CD4-positive, alpha-beta T cell treated with Interleukin-21 for 1 hour (primary cell): Measurements from ENCODE around the gene BRWD1.
A peak's percentile ranks its signal among the peaks of the same experiment; 100 is the strongest.

ENCODE experiments used
- DNase-seq: peaks from one replicate; pipeline ENCODE4 v3.0.0-alpha.2; 2020

Gene BRWD1

DNA sequence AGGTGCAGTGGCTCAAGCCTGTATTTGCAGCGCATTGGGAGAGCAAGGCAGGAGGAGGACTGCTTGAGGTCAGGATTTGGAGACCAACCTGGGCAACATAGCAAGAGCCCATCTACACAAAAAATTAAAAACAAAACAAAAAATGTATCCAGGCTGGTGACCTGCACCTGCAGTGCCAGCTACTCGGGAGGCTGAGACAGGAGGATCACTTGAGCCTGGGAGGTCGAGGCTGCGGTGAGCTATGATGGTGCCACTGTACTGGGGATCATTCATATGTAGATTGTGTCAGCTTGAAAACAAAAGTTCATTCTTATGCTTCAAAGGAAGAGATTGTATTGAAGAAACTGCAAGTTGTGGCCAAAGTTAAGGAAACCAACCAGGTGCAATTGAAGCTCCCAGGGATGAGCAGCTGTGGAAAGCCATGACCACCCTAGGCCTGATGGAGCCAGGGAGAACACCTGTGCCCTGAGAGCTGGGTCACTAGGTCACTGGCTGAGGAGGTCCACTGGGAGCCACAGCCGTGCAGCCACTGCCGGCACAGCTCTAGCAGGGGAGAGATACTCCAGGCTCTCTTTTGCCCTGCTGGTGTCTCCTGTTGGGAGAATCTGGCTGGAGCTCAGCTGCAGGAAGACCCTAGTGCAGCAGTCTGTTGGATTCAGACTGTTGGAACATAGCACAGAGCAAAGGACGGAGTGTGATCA, 13.3 kb upstream of the BRWD1 start:
- no peak for DNase-seq

- no peak for DNase-seq
Measured at GRCh38 chr21:39325458-39325857, 12.0 kb upstream of the BRWD1 start.

DNA sequence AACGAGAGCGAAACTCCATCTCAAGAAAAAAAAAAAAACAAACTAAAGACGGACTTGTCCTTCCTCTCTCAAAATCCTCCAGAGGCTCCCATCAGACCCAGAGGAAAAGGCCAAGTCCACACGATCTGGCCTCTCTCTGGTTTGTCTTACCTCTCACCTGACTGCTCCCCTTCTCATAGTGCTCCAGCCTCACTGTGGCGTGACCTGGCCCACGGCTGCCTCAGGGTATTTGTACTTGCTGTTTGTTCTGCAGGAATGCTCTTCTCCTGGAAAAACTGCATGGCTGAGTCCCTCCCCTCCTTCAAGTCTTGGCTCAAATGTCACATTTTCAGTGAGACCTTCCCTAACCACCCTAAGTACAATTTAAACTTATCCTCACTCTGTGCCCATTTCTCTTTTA, 8.0 kb upstream of the BRWD1 start:
- DNase-seq: no peak

GRCh38 chr21:39319814-39320332, 6.4 kb upstream of the BRWD1 start:
- no peak for DNase-seq

GRCh38 chr21:39319251-39319756, 5.9 kb upstream of the BRWD1 start:
- no peak for DNase-seq

DNA sequence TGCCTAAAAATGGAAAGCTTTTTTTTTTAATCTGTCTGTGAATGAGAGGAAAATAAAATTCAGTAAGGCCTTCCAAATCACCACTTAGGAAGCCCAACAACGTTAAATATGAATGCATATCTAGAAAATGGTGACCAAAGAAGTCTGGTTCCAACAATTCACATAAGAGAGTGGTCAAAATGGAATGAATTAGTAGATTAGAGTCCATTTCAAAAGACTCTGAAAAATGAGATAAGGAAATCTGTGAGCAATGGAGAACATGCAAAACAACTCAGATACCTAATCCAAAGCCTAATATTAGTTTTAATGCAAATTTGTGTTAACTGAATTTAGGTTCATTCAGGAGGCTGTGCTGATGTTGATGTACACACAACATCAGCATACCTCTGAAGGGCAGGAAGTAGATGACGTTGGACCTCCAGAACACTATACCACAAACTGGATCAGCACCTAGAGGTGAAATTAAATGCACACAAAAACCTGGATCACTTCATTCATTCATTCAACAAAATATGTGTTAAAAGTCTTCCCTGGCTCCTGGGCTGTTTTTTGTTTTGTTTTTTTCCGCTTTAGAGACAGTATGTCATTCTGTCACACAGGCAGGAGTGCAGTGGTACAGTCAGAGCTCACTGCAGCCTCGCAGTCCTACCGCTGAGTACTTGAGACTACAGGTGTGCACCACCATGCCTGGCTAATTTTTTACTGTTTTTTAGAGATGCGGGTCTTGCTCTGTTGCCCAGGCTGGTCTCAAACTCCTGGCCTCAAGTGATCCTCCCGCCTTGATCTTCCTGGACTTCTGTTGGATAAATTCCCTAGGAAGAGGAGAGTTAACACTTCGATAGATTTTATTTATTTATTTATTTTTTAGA, 4.9 kb upstream of the BRWD1 start:
- no peak for DNase-seq

GRCh38 chr21:39317134-39318090, 4.0 kb upstream of the BRWD1 start:
- DNase-seq: no peak

DNA sequence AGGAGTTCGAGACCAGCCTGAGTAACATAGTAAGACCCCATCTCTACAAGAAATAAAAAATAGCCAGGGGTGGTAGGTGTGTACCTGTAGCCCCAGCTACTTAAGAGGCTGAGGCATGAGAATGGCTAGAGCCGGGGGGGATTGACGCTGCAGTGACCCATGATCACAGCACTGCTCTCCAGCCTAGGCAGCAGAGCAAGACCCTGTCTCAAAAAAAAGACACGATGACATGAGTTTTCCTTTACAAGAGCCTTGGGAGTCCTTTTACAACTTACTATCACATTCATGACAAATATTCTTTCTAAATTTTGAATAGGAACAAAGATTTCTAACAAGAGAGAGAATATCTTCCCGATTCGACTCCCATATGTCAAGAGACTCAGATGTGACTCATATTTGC, 3.3 kb upstream of the BRWD1 start:
- no peak for DNase-seq

DNA sequence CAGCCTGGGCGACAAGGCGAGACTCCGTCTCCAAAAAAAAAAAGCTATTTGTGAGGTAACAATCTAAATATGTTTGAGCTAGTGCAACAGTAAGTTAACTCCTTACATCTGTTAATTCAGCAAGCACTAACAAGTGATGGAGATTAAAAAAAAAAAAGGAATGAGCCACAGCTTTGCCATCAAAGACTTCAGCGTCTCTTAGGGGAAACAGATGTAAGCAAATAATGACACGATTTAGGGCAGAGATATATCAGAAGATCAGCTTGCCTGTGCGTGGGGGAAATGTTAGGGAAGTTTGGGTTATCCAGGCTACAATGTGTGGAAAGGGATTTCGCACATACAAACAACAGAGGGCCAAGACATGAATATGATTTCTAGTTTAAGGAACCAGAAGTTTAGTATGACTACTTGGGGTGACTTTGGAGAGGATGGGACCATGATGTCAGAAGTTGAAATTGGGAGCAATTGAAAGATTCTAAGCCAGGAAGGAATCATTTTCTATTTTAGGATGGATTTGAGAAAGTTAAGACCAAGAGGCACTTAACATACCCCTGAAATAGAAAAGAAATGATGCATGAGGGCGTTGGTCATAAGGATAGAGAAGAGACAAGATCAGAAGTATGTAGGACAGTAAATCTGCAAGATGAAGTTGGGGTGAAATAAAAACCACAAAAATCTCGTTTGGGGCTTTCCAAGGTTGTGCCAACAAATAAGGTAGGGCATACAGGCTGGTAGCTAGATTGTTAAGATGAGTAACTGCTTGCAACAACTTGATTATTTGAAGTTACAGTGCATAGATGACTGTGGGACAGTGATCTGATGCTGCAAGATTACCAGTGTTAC, 2.4 kb upstream of the BRWD1 start:
- peak; percentile 47 for DNase-seq

DNA sequence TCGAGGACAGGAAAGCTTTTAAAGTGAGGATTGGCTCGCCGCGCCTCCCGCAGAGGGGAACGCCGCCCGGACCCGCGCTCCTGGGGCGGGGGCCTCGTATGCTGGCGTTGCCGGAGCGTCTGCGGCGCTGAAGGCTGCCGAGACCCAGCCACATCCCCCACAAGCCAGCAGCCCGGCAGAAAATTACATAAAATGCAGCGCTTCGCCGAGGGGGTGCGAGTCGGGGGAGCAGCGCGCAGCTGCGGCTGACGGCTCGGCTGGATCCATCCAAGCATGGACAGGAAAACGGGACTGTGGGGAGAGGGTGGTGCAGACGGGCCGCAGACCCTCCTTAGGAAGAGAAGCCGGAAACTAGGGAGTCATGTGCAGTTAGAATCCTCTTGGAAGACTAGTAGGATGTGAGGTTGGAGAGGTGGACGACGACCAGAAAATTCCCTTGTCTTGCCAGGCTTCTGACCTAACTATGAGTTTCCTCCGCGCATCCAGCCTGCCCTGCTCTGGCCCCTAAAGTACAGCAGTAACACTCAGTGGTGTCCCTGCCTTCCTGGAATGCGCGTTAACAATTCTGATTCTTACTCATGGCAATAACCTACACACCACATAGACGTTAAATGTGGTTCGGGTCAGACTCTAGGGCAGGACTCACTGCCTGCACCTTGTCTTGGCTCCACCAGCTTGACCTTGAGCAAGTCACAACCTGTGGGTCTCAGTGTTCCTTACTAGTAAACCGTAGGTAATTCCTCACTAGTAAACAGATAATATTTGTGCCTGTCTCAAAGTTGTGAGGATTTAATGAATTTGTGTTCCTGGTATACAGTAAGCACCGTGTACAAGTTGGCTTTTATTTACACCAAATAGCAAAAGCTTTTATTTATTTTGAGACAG, 953 bp upstream of the BRWD1 start:
- peak; percentile 54 for DNase-seq

DNA sequence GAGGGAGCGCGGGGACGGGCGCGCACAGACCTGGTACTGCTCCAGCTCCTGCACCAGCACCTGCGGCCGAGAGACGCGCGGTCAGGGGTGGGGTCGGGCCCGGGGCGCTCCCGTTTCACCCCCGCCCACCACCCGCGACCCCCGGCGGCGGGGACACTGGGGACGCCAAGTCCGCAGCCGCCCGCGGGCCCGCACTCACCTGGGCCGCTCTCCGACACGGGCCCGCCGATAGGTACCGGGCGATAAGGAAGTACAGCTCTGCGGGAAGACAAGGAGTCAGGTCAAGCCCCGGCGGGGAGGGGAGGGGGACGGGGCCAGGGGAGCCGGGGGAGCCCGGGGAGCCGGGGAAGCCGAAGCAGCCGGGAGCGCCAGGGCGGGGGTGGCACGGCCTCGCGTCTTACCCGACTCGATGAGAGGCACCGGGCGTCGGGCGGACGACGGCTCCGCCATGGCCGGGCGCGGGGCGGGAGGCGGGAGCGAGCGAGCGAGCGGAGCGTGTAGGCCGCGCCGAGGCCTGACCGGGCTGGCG, 326 bp downstream of the BRWD1 start:
- no peak for DNase-seq

GRCh38 chr21:39312112-39313041, 1.1 kb downstream of the BRWD1 start:
- peak; percentile 94 for DNase-seq

- DNase-seq: no peak
Measured at GRCh38 chr21:39311164-39311563, 2.3 kb downstream of the BRWD1 start.

- DNase-seq: no peak
Measured at GRCh38 chr21:39307466-39307865, 6.0 kb downstream of the BRWD1 start.

DNA sequence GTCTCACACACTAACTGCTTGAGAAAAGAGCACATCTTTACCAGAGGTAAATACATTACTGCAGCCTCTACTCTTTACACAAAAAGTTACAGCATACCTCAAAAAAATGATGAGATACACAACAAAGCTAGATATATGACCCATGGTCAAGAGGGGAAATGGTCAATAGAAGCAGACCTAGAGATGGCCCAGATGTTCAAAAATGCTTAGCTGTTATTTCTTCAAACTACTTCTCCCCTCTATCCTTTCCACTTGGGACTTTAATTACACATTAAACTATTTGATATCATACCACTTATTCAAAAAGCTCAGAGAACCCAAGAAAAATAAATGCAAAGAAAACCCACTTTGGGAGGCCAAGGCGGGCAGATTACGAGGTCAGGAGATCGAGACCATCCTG, 12.8 kb downstream of the BRWD1 start:
- DNase-seq: no peak

GRCh38 chr21:39296891-39297290, 16.5 kb downstream of the BRWD1 start:
- DNase-seq: no peak

DNA sequence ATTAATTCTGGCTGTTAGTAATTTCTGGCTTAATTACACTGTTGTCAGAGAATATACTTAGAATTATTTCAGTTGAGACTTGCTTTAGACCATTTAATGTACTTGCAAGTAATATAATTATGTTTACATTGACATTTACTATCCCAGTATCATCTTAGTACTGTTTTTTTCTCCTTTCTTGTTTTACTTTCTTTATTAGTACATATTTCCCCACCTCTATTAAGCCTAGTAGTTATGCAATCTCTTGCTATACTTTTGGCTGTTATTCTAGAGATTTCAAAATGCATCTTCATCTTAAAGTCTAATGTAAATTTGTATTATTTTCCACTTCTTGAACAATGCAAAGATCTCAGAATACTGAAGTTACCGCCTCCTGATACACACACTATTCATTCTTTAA, 24.4 kb downstream of the BRWD1 start:
- DNase-seq: no peak

- no peak for DNase-seq
Measured at GRCh38 chr21:39282911-39283310, 30.5 kb downstream of the BRWD1 start.

DNA sequence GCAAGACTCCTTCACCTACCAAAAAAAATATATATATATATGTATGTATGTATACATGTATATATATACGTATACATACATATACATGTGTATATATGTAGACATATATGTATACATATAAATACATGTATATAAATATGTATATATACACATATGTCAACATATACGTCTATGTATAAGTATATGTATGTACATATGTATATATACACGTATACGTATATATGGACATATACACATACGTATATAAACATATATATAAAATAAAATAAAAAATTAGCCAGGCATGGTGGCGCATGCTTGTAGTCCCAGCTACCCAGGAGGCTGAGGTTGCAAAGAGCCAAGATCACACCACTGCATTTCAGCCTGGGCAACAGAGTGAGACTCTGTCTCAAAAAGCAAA, 31.6 kb downstream of the BRWD1 start:
- no peak for DNase-seq
